Testis (tissue), 3 donors: Measurements from ENCODE around the gene NXNL1. TPM values are rescaled to one million over a fixed set of nuclear protein-coding genes. Genes with fewer than 3 reads are reported as not detected.
A peak's percentile ranks its signal among the peaks of the same experiment; 100 is the strongest.

Experiments used
- DNase-seq: peaks from one replicate; pipeline ENCODE4 v3.0.0-alpha.2; 2019
- H3K27ac ChIP-seq, 2 donors: fragments of 200-600 bp; sonication (generic); one replicate each; pipeline ENCODE4 v1.5.1; 2019
- H3K27me3 ChIP-seq: fragments of 200-600 bp; sonication (generic); one replicate; pipeline ENCODE4 v1.5.1; 2019
- H3K36me3 ChIP-seq: fragments of 200-600 bp; sonication (generic); one replicate; pipeline ENCODE4 v1.5.1; 2017; ENCODE audit warnings: low read depth; ENCODE audit errors: missing control alignments
- H3K4me1 ChIP-seq: fragments of 200-600 bp; sonication (generic); one replicate; pipeline ENCODE4 v1.5.1; 2019
- H3K4me3 ChIP-seq, 2 donors: fragments of 200-600 bp; sonication (generic); one replicate each; pipeline ENCODE4 v1.5.1; 2017 to 2019
- H3K9me3 ChIP-seq: fragments of 200-600 bp; sonication (generic); one replicate; pipeline ENCODE4 v1.5.1; 2017
- CTCF ChIP-seq, 3 experiments: fragments of 450-650 bp in 2 of 3; fragments of 200-600 bp in 1 of 3; sonication (generic) in 1 of 3; IDR thresholded peaks; one replicate each; pipeline ENCODE4 v1.5.1; 2016 to 2019; ENCODE audit warnings: antibody characterized with exemption in 3 of 3, mild to moderate bottlenecking in 2 of 3, moderate library complexity in 1 of 3
- POLR2A ChIP-seq: fragments of 450-650 bp; IDR thresholded peaks from one replicate; pipeline ENCODE4 v1.6.1; 2017; ENCODE audit warnings: antibody characterized with exemption, mild to moderate bottlenecking, moderate library complexity
- WGBS, 2 donors: methylation state at CpG; one replicate each; pipeline ENCODE4 v1.1.5; 2018; 5-methylcytosine and 5-hydroxymethylcytosine counted together
- intact Hi-C: fragments of 100-400 bp; cut with DNase I; formaldehyde crosslinking; loops from one replicate; pipeline ENCODE4 v1.15.1; 2023; ENCODE audit warnings: low total_unique reads
- polyA plus RNA-seq: library from polyadenylated mRNA; stranded (reverse); fragments of 350-450 nt; fragmentation: Illumina TruSeq; extraction: RNeasy Lipid Tissue Mini Kit (QIAGEN cat#74804); gene quantifications from one replicate; pipeline ENCODE4 v1.2.3, GENCODE V29; 2014; ENCODE audit warnings: low read depth, low replicate concordance; ENCODE audit not compliant: insufficient read depth
- total RNA-seq, 2 donors: library from RNA; depleted of rRNA; stranded (reverse); fragments of >200 nt; gene quantifications; one replicate each; pipeline ENCODE4 v1.2.3, GENCODE V29; 2016

Gene NXNL1
- total and polyA plus RNA-seq, 3 donors from 2014 or later = 0.87 TPM; not detected in 2

DNA sequence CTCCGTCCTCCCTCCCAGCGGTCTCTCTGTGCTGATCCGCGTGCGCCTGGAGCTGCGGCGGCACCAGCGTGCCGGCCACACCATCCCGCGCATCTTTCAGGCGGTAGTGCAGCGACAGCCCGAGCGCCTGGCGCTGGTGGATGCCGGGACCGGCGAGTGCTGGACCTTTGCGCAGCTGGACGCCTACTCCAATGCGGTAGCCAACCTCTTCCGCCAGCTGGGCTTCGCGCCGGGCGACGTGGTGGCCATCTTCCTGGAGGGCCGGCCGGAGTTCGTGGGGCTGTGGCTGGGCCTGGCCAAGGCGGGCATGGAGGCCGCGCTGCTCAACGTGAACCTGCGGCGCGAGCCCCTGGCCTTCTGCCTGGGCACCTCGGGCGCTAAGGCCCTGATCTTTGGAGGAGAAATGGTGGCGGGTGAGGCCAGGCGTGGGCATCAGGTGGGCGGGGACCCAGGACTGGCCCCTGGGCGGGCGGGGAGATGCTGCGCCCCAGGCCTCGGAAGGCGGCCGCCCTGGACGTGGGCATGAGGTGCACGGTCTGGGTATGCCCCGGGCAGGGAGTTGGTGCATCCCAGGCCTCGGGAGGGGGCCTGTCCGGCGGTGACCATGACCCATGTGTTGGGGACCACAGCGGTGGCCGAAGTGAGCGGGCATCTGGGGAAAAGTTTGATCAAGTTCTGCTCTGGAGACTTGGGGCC lies 26.0 kb upstream of the NXNL1 start:
- H3K9me3 ChIP-seq = no peaks in the 10 kb centered on the region
- 49 to 81% methylated on average over 18 to 45 of the region's 58 CpGs for WGBS, 2 donors
- no peaks in the 10 kb centered on the region for H3K36me3 ChIP-seq
- no peak for TF ChIP-seq POLR2A
- TF ChIP-seq CTCF (IDR thresholded peaks at IDR 0.05) = no peak
- no peak for DNase-seq
- H3K4me1 ChIP-seq = peaks cover 11% of the 10 kb centered on the region
- H3K27ac ChIP-seq = no peak overlapping the region
- no peaks in the 10 kb centered on the region for H3K27me3 ChIP-seq
- intact Hi-C loops = no loop called here
- H3K4me3 ChIP-seq = peak overlapping the region in 1 of 2 donors; percentile 10

- TF ChIP-seq CTCF (IDR thresholded peaks at IDR 0.05) = no peak
- TF ChIP-seq POLR2A = no peak
- H3K9me3 ChIP-seq = no peaks in the 10 kb centered on the region
- intact Hi-C loops = no loop called here
- H3K4me3 ChIP-seq = no peak overlapping the region
- no peaks in the 10 kb centered on the region for H3K36me3 ChIP-seq
- no peak overlapping the region for H3K27ac ChIP-seq
- H3K4me1 ChIP-seq = peaks cover 23% of the 10 kb centered on the region
- 91 to 93% methylated on average over 6 of the region's 6 CpGs for WGBS, 2 donors
- no peaks in the 10 kb centered on the region for H3K27me3 ChIP-seq
- DNase-seq = no peak
Observed at GRCh38 chr19:17484520-17485185, 23.9 kb upstream of the NXNL1 start.

DNA sequence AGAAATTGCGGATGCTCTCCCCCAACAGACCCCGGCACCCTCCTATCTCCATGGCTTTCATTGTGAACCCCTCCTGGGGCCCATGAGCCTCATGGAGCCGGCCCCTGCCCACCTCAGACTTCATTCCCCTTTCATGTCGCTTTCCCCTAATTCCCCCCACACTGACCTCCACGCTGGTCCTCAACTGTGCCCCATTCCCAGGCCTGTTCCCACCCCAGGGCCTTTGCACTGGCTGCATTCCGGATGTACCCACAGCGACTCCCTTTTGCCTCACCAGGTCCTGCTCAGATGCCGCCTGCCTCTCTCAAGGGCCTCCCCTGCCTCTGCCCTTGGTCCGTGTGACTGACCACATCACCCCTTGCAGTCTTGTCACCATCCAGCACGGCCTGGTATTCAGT lies 22.9 kb upstream of the NXNL1 start:
- Histone ChIP-seq H3K27ac (no peak overlapping the region), H3K4me1 (peaks cover 31% of the 10 kb centered on the region), H3K27me3 (no peaks in the 10 kb centered on the region), H3K36me3 (no peaks in the 10 kb centered on the region), H3K4me3 (no peak overlapping the region), H3K9me3 (no peaks in the 10 kb centered on the region)
- 91 to 92% methylated on average over 10 of the region's 10 CpGs for WGBS, 2 donors
- TF ChIP-seq POLR2A (no peak), CTCF (IDR thresholded peaks at IDR 0.05) (no peak)
- no peak for DNase-seq
- intact Hi-C loops = no loop called here

DNA sequence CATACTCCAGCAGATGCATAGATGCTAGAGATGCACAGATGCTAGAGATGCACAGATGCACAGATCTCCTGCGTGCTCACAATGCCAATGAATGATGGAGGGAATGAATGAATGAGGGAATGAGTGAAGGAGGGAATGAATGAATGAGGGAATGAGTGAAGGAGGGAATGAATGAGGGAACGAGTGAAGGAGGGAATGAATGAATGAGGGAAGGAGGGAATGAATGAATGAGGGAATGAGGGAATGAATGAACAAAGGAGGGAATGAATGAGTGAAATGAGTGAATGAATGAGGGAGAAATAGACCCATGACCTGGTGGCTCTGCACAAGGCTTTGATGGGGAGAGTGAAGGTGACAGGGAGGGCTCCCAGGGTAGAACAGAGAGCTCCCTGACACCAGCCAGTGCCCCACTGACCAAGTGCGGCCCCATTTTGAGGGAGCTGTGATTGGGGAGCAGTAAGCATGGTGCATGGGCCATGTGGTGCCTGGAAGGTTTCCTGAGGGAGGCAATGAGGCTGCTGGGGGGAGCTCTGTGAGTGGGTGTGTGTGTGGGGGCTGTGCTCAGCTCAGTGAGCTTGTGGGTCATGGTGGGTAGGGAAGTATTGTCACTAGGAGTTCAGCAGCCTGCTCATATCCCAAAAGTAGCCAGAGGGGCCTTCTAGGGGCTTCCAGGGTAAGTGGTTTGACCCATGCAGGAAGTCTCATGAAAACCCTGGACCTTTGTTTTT lies 22.3 kb upstream of the NXNL1 start:
- WGBS, 2 donors = 82 to 85% methylated on average over 3 of the region's 3 CpGs
- Histone ChIP-seq H3K36me3 (no peaks in the 10 kb centered on the region), H3K9me3 (no peaks in the 10 kb centered on the region), H3K27ac (no peak overlapping the region), H3K27me3 (no peaks in the 10 kb centered on the region), H3K4me3 (no peak overlapping the region), H3K4me1 (peaks cover 31% of the 10 kb centered on the region)
- DNase-seq = no peak
- intact Hi-C loops = no loop called here
- TF ChIP-seq CTCF (IDR thresholded peaks at IDR 0.05) (no peak), POLR2A (no peak)
